8988T (cell line): ENCODE results near the gene ATP6V0D1.
"Not testable (repeated sequence)": the region's sequence is repeated elsewhere in the genome, so short reads cannot be mapped to it uniquely, and the experiment has no call there.

Source experiments
- DNase-seq: peaks from one replicate; pipeline ENCODE4 v3.0.0; 2011

ATP6V0D1 gene

DNA sequence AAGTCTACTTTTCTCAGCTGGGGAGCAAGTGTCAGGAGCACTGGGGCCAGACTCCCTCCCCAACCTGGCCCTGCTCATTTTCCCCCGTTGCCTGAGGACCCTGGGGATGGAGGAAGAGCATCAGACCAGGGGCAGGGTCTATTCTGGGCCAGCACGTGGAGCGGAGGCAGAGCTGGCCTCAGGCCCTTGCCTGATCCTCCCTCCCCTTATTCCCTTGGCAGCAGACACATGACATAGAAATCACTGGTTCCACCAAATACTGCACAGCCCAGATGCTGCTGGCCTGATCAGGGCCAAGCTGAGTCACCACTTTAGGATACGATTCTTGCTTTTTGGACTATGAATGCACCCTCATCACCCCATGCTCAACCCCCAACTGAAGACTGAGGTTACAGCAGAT lies 18.1 kb upstream of the ATP6V0D1 start:
- no peak for DNase-seq

DNA sequence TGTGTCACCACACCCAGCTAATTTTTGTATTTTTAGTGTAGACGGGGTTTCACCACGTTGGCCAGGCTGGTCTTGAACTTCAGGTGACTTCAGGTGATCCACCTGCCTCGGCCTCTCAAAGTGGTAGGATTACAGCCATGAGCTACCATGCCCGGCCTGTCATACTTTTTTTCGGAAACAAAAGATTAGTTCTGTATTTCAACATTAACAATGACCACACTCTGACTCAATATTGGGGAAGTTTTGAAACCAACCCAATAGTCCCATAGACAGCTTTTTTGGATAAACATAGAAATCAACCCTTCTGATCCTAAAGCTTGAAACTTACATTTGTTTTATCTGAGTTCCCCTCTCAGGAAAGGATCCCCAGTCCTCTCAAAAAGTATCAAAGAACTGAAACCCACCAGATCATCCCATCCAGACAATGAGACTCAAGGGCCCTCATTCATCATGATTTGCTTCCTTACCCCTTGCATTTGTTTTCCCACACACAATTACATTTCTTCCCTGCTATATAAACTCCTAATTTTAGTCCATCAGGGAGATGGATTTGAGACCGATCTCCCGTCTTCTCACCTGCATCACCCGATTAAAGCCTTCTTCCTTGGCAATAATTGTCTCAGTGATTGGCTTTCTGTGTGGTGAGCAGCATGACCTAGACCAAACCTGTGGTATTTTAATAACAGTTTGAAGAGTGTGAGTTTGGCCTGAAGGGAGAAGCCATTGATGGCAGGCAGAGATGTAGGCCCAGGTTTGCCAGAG lies 9.6 kb upstream of the ATP6V0D1 start:
- DNase-seq, result no peak

DNA sequence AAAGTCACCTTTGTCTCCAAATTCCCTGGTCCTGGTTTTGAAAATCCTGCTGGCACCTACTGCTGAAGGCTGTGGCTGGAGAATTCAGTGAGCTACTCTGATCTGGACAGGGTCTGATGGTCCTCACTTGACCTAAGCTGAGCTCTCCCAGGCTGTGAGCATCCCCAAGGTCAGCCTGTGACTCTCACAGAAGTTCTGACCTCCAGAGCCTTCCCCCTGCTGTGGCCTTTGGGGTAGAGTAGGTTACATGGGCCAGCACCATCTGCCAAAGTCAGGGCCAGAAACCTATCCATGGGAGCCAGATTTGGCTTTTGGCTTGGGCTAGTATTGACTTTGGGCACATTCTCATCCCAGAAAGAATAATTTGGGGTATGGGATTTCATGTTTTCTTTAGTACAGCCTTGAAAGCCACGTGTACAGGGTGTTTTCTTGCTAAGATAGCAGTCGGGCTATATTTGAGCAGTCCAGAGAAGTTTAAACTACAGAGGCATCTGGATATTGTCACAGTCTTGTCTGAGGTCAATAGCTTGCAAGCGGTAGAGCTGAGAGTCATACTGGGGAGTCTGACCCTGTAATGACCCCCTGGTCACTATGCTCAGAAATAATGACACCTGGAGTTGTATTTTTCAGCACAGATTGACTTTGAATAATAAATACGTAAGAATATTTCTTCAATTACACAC lies 8.6 kb upstream of the ATP6V0D1 start:
- no peak for DNase-seq

DNA sequence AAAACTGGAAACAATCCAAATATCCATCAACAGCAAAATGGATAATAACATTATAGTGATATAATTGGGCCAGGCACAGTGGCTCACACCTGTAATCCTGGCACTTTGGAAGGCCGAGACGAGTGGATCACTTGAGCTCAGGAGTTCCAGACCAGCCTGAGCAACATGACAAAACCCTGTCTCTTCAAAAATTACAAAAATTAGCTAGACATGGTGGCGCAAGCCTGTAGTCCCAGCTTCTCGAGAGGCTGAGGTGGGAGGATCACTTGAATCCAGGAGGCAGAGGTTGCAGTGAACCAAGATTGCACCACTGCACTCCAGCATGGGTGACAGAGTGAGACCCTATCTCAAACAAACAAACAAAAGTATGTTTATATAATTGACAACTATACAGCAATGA lies 6.6 kb upstream of the ATP6V0D1 start:
- not testable (repeated sequence) for DNase-seq

DNA sequence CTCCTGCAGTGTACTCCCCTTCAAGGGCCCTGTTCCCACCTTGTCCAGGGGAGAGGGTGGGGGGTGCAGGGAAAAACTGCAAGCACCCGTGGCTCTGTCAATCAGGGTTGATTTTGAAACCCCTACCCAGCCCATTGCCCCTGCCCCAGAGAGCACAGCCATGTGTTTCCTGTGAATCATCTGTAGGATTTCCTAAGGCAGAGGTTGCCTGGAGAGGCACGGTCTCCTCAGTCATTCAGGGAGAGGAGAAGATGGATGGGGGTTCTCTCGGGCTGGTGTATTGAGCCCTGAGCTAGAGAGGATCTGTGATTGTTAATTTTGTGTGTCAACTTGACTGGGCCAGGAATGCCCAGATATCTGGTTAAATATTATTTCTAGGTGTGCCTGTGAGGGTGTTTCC lies 5.8 kb upstream of the ATP6V0D1 start:
- no peak for DNase-seq

DNA sequence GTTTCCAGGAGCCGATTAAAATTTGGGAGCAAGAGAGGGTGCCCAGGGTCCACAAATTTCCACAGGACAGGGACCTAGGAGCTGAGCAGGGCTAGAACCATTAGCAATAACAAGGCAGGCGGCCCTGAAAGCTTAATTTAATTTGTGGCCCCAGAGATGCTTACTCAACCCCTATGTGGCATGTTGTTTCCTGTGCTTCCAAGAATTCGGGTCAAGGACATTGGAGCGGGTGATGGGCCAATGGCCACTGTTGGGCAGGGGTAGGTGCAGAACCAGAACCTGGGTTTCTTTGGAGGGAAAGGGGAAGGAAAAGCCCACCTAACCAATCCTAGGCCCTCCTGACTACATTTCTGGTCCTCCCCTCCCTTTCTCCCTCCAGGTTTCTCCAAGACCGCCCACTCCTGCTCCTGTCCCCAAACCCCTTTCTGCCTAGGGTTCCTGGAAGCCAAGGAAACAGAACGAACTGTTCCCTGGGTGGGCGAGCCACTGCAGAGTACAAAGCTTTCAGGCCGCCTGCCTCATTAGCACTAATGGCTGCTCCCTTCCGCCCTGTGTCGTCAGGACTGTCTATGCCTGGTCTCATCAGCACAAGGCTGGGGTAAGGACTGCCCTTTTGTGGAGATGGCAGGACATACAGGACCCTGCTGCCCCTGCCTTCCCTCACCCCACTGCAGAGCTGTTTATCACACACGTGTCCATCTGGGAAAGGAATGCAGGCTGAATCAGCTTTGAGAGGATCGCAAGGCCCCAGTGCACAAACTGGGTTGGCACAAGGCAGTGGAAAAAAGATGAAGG lies 3.0 kb upstream of the ATP6V0D1 start:
- DNase-seq, result no peak

DNA sequence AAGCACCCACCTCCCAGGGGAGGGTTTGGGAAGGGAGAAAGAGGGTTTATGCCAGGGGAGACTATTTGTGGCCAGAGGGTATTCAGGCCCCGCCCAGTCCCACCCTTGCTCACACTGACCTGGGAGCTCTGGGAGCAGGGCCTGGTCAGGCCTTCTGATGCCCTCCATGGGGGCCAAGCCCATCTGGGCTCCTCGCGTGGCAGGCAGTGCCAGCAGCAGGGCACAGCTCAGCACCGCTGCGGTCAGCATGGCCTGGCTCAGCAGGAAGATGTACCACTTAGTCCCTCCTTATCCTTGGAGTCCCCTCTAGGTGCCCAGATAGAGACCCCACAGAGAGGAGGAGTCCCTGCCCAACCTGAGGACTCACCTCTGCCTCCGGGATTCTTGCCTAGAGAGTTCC lies 2.2 kb upstream of the ATP6V0D1 start, which contains the start of gene AGRP:
Gene AGRP (minus strand): TSS at position 398 of the 400 bp plus-strand sequence. CDS start 149 bp downstream, at position 249.
- DNase-seq, result no peak

DNA sequence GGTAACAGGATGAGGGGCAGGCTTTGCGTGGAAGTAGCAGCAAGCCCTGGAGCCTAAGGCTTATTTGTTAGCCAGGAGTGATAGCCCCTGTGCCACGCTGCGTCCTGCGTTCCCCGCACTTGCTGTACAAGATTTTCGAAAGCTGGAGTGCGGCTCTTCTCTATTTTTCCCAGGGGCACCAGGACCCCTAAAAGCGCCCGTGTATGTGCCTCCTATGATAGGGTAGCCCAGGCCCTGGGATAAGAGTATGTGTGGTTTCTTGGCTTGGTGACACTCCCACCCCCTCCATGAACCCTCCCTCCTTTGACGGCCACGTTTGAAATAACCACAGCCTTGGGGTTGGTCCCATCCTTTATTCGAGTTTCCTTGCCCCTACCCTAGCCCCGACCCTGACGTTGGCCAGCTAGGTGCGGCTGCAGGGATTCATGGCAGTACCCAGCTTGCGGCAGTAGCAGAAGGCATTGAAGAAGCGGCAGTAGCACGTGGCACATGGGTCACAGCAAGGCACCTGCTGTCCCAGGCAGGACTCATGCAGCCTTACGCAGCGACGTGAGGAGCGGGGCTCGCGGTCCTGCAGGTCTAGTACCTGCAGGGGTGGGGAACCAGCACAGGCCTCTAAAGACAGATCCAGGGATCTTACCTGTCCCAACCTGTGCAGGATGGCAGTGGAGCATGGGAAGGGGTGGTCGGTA lies 1.4 kb upstream of the ATP6V0D1 start:
- DNase-seq, result no peak

DNA sequence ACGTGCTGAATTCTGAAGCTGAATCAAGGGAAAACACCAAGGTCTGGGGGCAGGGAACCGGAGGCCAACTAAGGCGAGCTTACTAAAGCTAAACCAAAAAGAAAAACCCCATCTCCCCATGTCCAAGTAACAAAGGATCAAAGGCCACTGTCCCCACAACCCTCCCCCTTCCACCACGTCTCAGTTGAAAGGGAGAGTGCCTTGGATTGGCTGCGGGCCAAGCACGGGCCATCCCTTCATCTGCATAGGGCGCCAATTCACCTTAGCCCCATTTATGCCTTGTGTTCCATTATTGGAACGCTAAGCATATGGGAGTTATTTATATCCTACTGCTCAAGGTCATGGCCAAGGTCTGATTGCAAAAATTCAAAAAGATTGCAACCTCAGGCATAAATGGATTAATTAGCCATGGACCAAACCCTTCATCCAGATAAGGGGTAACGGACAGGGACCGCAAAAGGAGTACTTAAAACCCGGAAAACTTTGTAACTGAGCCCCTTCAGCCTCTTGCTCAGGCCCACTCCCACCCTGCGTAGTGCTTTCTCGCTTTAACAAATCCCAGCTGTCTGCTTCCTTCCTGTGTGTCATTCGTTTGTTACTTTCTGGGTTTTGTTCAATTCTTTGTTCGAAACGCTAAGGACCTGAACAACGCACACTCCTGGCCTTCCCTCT lies 740 bp upstream of the ATP6V0D1 start:
- DNase-seq, result no peak

DNA sequence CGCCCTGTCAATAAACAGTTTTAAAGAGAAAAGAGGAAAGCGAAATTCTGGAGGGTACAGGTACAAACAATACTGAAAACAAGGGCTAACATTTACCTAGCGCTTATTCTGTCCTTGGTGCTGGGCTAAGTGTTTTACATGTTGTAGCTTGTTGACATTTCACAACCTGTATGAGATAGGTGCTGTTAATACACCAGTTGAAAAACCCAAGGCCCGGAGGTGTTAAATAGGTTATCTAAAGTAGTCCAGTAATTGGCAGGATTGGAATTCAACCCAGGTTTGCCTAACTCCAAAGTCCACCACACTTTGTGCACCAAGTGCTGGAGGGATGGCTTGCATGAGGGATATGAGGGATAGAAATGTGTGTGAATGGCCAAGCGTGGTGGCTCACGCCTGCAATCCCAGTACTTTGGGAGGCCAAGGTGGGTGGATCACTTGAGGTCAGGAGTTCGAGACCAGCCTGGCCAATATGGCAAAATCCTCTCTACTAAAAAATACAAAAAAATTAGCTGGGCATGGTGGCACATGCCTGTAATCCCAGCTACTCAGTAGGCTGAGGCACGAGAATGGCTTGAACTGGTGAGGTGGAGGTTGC lies 2.9 kb downstream of the ATP6V0D1 start:
- DNase-seq, result no peak

DNA sequence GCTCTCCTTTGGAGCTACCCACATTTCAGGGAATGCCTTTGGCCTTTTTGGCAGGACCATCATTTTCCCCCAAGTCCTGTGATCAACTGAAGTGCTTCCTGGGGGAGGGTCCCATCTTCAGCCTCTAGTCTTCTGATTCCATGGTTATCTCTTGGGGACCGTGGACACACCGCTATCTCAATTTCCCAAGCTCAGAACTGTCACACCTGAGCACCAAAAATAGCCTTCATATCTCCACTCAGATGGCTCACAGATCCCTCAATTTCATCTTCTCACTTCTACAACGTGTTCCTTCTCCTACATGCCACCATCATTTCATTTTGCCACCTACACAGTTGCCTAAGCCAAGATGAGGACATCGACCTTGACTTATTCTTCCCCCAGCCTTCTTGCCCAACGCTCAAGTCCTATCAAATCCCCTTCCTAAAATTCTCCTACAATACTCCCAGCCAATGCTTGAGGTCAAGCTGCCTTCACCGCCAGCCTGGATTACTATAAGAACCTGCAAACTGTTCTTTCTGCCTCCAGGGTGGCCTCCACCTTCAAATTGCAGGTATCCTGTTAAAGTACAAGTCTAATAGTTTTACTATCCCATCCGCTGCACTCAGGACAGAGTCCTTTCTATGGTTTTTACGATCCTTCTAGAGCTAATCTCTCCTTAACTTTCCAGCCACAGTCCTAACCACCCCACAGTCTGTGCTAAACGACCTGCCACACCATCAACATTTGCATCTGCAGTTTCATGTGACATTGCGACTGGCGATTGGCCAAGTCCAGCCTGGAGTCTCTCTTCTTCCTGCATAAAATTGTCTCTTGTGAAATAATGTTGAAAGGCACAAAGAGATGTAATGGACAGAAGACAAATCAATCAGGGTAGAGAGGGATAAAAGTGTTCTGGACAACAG lies 6.2 kb downstream of the ATP6V0D1 start:
- DNase-seq, result no peak

DNA sequence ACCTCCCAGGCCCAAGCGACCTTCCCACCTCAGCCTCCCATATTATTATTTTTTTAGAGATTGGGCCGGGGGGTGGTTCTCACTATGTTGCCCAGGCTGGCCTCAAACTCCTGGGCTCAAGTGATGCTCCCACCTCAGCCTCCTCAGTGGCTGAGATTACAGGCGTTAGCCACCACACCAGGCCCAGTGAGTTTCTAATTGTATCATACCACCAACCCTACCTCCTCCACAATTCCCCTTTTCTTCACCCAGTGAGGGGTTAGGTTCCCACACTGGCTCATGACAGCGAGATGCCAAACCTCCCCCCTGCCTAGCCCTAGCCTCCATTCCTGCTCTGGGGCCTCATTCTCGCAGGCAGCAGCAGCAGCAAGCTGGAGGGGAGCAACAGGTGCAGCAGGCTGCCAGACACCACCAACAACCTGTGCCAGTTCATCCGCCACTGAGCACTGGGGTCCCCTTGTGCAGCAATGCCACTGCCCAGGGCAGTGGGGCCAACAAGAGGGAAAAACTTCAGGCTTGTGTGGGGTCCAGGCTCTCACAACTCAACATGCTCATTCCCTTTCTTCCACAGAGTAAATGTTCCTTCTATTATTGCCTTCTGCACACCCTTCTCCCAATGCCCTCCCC lies 9.1 kb downstream of the ATP6V0D1 start:
- no peak for DNase-seq

DNA sequence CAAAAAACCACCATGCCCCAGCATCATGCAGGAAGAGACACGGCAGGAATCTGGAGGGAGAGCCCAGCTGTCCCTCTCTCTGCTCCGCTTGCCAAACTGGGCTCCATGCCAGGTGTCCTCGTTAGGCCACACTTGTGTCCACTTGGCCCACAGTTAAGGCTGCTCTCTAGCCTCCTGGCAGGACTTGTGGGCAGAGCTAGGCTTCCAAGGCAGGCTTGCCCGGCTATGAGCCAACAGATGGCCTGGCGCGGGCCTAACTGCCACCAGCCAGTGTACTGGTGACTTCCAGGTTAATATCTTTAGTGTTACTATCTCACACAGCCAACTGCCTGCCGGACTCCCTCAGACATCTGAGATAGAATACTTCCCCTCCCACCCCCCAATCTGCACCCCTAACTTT lies 10.6 kb downstream of the ATP6V0D1 start:
- no peak for DNase-seq

DNA sequence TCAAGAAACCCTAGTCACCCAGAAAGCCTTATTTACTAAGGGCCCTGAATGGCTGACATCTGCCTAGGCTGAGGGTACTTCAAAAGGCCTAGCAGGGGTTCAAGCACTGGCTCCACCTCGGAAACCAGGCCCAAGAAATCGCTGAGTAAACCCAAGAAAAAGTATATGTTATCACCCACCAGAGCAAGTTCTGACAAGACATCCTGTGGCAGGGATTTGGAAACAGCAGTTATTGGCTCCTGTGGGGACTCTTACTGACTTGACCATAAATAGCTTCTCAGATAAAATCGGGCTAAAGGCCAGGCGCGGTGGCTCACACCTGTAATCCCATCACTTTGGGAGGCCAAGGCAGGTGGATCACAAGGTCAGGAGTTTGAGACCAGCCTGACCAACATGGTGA lies 12.2 kb downstream of the ATP6V0D1 start:
- DNase-seq, result no peak

DNA sequence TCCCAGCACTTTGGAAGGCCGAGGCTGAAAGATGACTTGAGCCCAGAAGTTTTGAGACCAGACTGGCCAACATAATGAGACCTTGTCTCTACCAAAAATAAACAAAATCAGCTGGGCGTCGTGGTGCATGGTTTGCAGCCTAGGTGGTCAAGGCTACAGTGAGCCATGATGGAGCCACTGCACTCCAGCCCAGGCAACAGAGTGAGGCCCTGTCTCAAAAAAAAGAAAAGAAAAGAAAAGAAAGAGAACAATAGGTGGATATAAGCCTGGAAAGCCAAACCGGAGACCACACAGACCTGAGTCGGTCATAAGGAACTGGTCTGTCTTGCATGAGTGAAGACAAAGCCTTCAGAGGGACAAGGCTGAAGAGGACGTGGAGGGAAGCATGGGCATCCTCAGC lies 14.4 kb downstream of the ATP6V0D1 start:
- no peak for DNase-seq

DNA sequence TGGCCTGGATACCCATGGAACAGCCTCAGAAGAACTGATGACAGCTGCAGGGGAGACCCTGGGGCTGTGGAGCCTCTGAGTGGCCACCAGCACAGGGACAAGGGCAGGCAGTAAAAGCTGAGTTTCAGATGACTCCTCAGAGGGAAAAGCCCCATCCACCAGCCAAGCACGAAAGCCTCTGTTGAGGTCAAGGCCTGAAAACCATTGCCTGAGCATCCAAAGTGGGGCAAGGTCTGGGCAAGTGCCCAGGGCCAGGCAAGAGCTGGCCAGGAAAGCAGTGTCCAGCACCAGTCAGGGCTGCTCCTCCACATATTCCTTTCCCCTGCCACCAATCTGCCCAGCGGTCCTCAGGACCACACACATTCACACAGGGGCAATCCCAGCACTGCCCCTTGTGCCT lies 16.4 kb downstream of the ATP6V0D1 start:
- DNase-seq, result no peak

DNA sequence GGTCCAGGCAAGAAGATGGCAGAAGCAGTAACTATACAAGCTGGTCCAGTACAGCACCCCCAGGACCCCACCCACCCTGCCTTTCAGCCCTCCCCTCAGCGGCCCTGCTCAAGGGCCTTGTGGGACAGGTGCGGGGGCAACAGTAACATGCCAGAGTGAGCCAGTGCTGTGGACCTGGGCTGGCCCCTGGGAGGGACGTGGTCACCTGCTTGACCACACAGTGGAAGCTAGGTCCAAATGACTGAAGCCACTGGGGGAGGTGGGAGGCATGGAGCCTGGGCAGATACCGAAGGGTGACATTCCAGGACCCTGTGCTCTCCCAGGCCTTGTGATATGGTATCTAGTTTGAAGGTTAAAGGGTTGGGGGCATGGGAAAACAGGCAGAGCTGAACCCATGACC lies 17.3 kb downstream of the ATP6V0D1 start:
- DNase-seq, result no peak

DNA sequence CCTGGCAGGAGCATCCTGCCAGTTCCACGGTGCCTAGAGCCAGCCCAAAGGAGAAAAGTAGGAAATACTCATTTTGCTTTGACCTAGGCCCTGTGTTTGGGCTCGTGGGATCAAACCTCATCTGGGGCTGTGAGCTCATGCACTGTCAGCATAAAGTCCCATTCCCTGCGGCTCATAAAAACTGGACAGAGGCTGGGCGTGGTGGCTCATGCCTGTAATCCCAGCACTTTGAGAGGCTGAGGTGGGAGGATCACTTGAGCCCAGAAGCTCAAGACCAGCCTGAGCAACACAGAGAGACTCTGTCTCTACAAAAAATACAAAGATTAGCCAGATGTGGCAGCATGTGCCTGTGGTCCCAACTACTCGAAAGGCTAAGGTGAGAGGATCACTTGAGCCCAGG lies 17.9 kb downstream of the ATP6V0D1 start:
- DNase-seq, result no peak

DNA sequence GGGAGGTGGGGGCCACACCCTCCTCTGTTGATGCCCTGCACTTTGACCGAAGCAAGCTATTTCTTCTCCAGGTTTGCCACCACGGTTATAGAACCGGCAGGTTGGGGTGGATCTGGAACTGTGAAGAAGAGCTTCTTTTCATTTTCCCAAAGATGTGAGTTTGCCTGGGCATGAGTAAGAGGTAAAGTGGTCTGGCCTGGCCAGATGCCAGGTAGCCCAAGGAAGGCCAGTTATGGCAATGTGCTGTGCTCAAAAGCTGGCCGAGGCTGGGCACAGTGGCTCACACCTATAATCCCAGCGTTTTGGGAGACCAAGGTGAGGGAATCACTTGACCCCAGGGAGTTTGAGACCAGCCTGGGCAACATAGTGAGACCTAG lies 18.7 kb downstream of the ATP6V0D1 start:
- DNase-seq, result no peak

DNA sequence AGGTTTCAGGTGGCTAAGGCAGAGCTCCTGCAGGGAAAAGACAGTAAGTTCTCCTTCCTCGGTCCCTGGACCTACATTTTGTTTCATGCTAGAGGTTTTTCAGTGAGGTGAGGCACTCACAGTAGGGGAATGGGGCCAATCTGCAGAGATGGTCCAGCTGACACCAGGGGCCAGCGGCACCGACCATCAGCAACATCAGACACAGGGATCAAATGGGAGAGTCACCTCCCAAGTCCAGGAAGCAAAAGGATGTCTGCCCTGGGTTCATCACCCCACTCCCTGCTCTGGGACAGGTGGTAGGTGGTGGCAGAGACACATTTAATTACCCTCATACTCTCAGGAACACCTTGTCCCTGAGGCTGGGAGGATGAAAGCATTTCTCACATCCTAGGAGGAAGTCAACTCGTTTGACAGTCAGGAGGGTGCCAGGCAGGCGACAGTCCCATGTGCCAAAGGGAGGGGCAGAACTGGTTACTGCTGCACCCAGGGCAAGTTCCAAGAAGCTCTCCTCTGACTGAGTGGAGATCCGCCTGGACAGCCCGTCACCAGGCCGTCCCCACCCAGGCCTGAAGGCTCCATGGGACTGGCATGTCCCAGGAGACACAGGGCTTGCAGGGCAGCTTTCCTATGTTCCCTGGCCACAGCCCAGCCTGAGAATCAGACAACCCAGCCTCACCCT lies 19.2 kb downstream of the ATP6V0D1 start:
- no peak for DNase-seq
